ENCODE data around the gene TMEM86B.

GRCh38 chr19:55213547-55213946 lies 15.0 kb downstream of the TMEM86B start:
- TF ChIP-seq, protein P1, sequence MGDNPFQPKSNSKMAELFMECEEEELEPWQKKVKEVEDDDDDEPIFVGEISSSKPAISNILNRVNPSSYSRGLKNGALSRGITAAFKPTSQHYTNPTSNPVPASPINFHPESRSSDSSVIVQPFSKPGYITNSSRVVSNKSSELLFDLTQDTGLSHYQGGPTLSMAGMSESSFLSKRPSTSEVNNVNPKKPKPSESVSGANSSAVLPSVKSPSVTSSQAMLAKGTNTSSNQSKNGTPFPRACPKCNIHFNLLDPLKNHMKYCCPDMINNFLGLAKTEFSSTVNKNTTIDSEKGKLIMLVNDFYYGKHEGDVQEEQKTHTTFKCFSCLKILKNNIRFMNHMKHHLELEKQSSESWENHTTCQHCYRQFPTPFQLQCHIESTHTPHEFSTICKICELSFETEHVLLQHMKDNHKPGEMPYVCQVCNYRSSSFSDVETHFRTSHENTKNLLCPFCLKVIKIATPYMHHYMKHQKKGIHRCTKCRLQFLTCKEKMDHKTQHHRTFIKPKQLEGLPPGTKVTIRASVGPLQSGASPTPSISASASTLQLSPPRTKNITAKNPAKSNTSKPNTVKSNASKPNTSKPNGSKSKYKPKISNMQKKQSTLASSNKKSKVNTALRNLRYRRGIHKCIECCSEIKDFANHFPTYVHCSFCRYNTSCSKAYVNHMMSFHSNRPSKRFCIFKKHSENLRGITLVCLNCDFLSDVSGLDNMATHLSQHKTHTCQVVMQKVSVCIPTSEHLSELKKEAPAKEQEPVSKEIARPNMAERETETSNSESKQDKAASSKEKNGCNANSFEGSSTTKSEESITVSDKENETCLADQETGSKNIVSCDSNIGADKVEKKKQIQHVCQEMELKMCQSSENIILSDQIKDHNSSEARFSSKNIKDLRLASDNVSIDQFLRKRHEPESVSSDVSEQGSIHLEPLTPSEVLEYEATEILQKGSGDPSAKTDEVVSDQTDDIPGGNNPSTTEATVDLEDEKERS (tag by site-specific recombination; IDR thresholded peaks at IDR 0.05): no peak
- TF ChIP-seq ZNF449 (tag by site-specific recombination; IDR thresholded peaks at IDR 0.05) (no peak), ZNF114 (tag by site-specific recombination; IDR thresholded peaks at IDR 0.05) (no peak), ZNF24 (tag by site-specific recombination; IDR thresholded peaks at IDR 0.05) (no peak)
